Esophagus muscularis mucosa (tissue), 3 donors: Measurements from ENCODE around the gene ARL10.

Experiments used
- POLR2A ChIP-seq: fragments of 450-650 bp; IDR thresholded peaks from one replicate; pipeline ENCODE4 v1.6.1; 2017; ENCODE audit warnings: antibody characterized with exemption, moderate library complexity, mild to moderate bottlenecking, low read depth
- TF ChIP-seq, protein P1 (sequence below), 3 experiments: fragments of 200-600 bp in 2 of 3; fragments of 450-650 bp in 1 of 3; sonication (generic) in 2 of 3; IDR thresholded peaks; one replicate each; pipeline ENCODE4 v1.5.1; 2017 to 2019; ENCODE audit warnings: antibody characterized with exemption in 3 of 3, mild to moderate bottlenecking in 2 of 3, moderate library complexity in 1 of 3

- no peak for TF ChIP-seq POLR2A
- TF ChIP-seq, protein P1, sequence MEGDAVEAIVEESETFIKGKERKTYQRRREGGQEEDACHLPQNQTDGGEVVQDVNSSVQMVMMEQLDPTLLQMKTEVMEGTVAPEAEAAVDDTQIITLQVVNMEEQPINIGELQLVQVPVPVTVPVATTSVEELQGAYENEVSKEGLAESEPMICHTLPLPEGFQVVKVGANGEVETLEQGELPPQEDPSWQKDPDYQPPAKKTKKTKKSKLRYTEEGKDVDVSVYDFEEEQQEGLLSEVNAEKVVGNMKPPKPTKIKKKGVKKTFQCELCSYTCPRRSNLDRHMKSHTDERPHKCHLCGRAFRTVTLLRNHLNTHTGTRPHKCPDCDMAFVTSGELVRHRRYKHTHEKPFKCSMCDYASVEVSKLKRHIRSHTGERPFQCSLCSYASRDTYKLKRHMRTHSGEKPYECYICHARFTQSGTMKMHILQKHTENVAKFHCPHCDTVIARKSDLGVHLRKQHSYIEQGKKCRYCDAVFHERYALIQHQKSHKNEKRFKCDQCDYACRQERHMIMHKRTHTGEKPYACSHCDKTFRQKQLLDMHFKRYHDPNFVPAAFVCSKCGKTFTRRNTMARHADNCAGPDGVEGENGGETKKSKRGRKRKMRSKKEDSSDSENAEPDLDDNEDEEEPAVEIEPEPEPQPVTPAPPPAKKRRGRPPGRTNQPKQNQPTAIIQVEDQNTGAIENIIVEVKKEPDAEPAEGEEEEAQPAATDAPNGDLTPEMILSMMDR (IDR thresholded peaks at IDR 0.05): no peak
These were observed 22.2 kb downstream of the ARL10 start for GRCh38 chr5:176387384-176387925.
